Endothelial cell of umbilical vein (primary cell): ENCODE data around the gene GPR101.

Experiments used
- EZH2 ChIP-seq: IDR thresholded peaks from 2 replicates; pipeline ENCODE4 v1.6.1; 2012; ENCODE audit warnings: borderline replicate concordance, low read depth, mild to moderate bottlenecking, moderate library complexity, low read length, inconsistent platforms; ENCODE audit not compliant: severe bottlenecking
- FOS ChIP-seq: IDR thresholded peaks from 2 replicates; pipeline ENCODE4 v1.6.1; 2011; ENCODE audit warnings: mild to moderate bottlenecking, low read length, moderate library complexity, borderline replicate concordance; ENCODE audit not compliant: insufficient read depth
- POLR2A ChIP-seq: IDR thresholded peaks from 2 replicates; pipeline ENCODE4 v1.6.1; 2012; ENCODE audit warnings: low read depth, mild to moderate bottlenecking, control low read depth, low read length
- POLR2AphosphoS5 ChIP-seq: IDR thresholded peaks from 2 replicates; pipeline ENCODE4 v1.6.1; 2012; ENCODE audit warnings: low read depth, mild to moderate bottlenecking, control low read depth, low read length, moderate library complexity; ENCODE audit not compliant: insufficient read depth
- TF ChIP-seq, protein P1 (sequence below), 2 donors: IDR thresholded peaks; 1 replicate in 1 of 2; 2 replicates in 1 of 2; pipeline ENCODE4 v1.5.1; 2011; ENCODE audit warnings: low read length in 2 of 2, mild to moderate bottlenecking in 2 of 2, moderate library complexity in 2 of 2, control low read depth in 1 of 2, inconsistent platforms in 1 of 2, low read depth in 1 of 2; ENCODE audit not compliant: insufficient read depth in 1 of 2; ENCODE audit errors: extremely low read depth in 1 of 2

DNA sequence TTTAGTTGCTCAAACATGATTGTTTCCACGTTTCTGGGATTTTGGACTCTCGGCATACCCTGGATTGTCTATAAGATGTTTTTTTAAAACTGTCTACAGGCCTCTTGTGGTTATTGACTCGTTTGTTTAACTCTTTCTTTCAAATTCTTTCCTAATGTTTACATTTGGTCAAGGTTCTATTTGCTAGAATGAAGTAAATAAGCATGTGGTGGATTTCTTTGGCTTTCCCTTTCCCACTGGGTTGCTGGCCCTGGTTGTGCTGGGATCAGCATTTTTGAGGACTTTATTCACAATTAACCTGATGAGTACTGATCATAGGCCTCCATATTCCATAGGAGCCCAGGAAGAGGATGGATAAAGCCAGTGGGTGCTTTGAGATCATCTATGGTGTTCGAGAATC lies 11.1 kb upstream of the GPR101 start:
- TF ChIP-seq, protein P1, sequence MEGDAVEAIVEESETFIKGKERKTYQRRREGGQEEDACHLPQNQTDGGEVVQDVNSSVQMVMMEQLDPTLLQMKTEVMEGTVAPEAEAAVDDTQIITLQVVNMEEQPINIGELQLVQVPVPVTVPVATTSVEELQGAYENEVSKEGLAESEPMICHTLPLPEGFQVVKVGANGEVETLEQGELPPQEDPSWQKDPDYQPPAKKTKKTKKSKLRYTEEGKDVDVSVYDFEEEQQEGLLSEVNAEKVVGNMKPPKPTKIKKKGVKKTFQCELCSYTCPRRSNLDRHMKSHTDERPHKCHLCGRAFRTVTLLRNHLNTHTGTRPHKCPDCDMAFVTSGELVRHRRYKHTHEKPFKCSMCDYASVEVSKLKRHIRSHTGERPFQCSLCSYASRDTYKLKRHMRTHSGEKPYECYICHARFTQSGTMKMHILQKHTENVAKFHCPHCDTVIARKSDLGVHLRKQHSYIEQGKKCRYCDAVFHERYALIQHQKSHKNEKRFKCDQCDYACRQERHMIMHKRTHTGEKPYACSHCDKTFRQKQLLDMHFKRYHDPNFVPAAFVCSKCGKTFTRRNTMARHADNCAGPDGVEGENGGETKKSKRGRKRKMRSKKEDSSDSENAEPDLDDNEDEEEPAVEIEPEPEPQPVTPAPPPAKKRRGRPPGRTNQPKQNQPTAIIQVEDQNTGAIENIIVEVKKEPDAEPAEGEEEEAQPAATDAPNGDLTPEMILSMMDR (IDR thresholded peaks at IDR 0.05; ENCODE audit: extremely low read depth in 1 of 2, insufficient read depth in 1 of 2, low read depth in 1 of 2, low read length in 2 of 2): no peak
- TF ChIP-seq FOS (no peak), POLR2A (no peak), POLR2AphosphoS5 (no peak), EZH2 (no peak)
